Brain microvascular endothelial cell (primary cell): ENCODE measurements around the gene TCAP.

ENCODE experiments used
- DNase-seq: peaks from one replicate; pipeline ENCODE4 v3.0.0-alpha.2; 2020
- H3K27ac ChIP-seq: fragments of 250-450 bp; sonication (Bioruptor Pico); 2 replicates; pipeline ENCODE4 v1.5.1; 2020; ENCODE audit warnings: mild to moderate bottlenecking, moderate library complexity
- H3K27me3 ChIP-seq: fragments of 250-450 bp; sonication (Bioruptor Pico); replicated peaks from 2 replicates; pipeline ENCODE4 v1.5.1; 2020; ENCODE audit warnings: mild to moderate bottlenecking
- H3K36me3 ChIP-seq: fragments of 250-450 bp; sonication (Bioruptor Pico); replicated peaks from 2 replicates; pipeline ENCODE4 v1.5.1; 2020; ENCODE audit warnings: mild to moderate bottlenecking
- H3K4me3 ChIP-seq: 2 replicates; pipeline ENCODE4 v1.5.1; 2011; ENCODE audit warnings: low read depth, mild to moderate bottlenecking, control low read depth, low read length, moderate library complexity
- CTCF ChIP-seq: IDR thresholded peaks from 2 replicates; pipeline ENCODE4 v1.5.1; 2011; ENCODE audit warnings: low read depth, mild to moderate bottlenecking, moderate library complexity, low read length, control low read depth, inconsistent platforms; ENCODE audit errors: missing control alignments
- in situ Hi-C: cut with HindIII; loops from 2 replicates; pipeline ENCODE4 v1.10.0; 2017; ENCODE audit warnings: low sequenced_read_pairs, low pct_ligation_motif_present

Gene TCAP

GRCh38 chr17:39628655-39629493 is 36.3 kb upstream of the TCAP start:
- H3K27ac ChIP-seq = no peak overlapping the region
- H3K36me3 ChIP-seq = no peaks in the 10 kb centered on the region
- H3K4me3 ChIP-seq = no peak overlapping the region
- in situ Hi-C loops = no loop called here
- peaks cover 66% of the 10 kb centered on the region for H3K27me3 ChIP-seq
- no peak for TF ChIP-seq CTCF
- DNase-seq = no peak

- H3K27me3 ChIP-seq = peaks cover 65% of the 10 kb centered on the region
Measured at GRCh38 chr17:39629494-39629880, 35.7 kb upstream of the TCAP start.

DNA sequence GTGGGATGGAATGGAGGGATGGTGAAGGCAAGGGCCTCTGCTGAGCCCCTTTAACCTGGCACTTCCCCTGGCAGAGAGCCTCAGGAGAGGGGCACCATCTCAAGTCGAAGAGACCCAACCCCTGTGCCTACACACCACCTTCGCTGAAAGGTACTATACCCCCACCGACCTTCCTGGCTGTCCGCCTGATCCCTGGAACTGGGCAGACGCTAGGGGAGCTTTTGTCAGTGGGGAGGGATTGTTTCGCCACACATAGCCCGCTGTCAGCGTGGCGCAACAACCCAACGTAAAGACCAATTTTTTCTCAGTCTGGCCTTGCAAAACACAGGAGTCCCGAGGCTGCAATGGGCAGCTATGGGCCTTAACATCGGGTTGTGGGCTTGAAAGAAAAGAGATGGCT is 35.3 kb upstream of the TCAP start:
- no peak for TF ChIP-seq CTCF
- Histone ChIP-seq H3K27ac (no peak overlapping the region), H3K27me3 (peaks cover 61% of the 10 kb centered on the region), H3K36me3 (no peaks in the 10 kb centered on the region), H3K4me3 (no peak overlapping the region)
- no peak for DNase-seq
- in situ Hi-C loops = no loop called here

More at GRCh38 chr17:39629494-39629880, 35.7 kb upstream of the TCAP start:
- Histone ChIP-seq H3K4me3 (no peak overlapping the region), H3K27ac (no peak overlapping the region), H3K36me3 (no peaks in the 10 kb centered on the region)
- no peak for DNase-seq
- in situ Hi-C loops = no loop called here
- no peak for TF ChIP-seq CTCF

- no peak overlapping the region for H3K27ac ChIP-seq
- H3K27me3 ChIP-seq = peaks cover 46% of the 10 kb centered on the region
- no peak for DNase-seq
- no peak overlapping the region for H3K4me3 ChIP-seq
- in situ Hi-C loops = no loop called here
- H3K36me3 ChIP-seq = no peaks in the 10 kb centered on the region
- TF ChIP-seq CTCF = no peak
Measured at GRCh38 chr17:39631403-39631802, 33.7 kb upstream of the TCAP start.

DNA sequence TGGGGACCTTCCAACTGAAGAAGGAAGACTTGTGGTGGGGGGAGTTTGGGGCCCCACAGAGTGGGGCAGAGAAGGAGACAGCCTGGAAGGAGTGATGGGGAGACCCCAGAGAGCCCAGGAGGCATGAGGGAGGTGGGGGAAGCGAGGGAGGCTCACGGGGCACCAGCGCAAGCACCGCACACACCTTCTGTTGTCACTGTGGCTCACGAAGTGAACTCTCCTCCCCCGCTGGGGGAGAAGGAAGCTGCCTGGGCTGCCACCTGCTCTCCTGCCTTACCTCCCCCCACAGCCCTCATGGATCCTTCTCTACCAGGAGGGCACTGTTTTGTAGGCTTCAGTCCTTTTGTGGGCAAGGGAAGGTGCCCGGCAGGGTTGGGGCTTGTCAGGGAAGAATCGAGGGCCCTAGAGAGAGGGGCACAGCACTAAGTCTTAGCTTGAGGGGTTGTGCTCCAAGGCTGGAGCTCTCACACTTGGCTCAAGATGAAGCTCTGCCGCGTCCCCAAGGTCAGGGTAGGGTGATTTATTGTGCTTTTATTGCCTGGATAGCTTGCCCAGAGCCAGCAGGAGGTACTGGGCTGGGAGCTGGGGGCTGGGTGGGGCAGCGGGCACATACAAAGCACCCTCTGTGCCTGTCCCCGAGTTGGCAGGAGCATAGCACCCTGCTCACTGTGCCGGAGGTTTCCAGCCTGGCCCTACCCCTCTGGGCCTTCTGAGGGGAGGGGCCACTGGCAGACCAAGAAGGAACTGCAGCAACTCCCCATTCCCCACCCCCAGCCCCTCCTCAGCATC is 32.8 kb upstream of the TCAP start:
- no peak for TF ChIP-seq CTCF
- in situ Hi-C loops = no loop called here
- H3K27me3 ChIP-seq = peaks cover 36% of the 10 kb centered on the region

More for the DNA sequence above, 32.8 kb upstream of the TCAP start:
- Histone ChIP-seq H3K4me3 (no peak overlapping the region), H3K27ac (no peak overlapping the region), H3K36me3 (no peaks in the 10 kb centered on the region)
- no peak for DNase-seq
